ENCODE data around the gene GRB2.
"Not testable (repeated sequence)": the region's sequence is repeated elsewhere in the genome, so short reads cannot be mapped to it uniquely, and the experiment has no call there.

Gene GRB2

DNA sequence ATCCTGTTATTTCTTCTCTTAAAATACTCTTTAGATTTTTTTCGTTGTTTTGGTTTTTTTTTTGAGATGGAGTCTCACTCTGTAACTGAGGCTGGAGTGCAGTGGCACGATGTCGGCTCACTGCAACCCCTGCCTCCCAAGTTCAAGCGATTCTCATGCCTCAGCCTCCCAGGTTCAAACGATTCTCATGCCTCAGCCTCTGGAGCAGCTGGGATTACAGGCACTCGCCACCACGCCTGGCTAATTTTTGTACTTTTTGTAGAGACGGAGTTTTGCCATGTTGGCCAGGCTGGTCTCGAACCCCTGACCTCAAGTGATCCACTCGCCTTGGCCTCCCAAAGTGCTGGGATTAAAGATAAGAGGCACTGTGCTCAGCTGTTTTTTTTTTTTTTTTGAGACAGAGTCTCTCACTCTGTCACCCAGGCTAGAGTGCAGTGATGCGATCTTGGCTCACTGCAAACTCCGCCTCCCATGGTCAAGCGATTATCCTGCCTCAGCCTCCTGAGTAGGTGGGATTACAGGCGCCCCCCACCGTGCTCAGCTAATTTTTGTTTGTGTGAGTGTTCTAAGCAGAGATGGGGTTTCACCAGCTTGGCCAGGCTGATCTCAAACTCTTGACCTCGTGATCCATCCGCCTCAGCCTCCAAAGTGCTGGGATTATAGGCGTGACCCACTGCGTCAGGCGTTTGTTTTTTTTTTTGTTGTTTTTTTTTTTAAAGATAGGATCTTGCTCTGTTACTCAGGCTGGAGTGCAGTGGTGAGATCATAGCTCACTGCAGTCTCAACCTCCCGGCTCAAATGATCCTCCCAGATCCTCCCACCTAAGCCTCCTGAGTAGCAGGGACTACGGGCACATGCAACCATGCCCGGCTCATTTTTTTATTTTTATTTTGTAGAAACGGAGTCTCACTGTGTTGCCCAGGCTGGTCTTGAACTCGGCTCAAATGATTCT is 37.4 kb downstream of the GRB2 start:
- H3K9me3 ChIP-seq (ENCODE audit: control insufficient read depth, low read length); H3K27me3 ChIP-seq (ENCODE audit: control insufficient read depth, insufficient read depth, low read length, poor library complexity, severe bottlenecking); H3K27ac ChIP-seq (ENCODE audit: insufficient read depth, low read depth, low read length, poor library complexity, severe bottlenecking); H3K36me3 ChIP-seq (ENCODE audit: control insufficient read depth, insufficient read depth, low read length); H3K4me3 ChIP-seq (ENCODE audit: insufficient read depth, low read depth, low read length): not testable (repeated sequence)
- WGBS, 2 experiments: 76% methylated on average over 25 of the region's 25 CpGs
- H3K4me1 ChIP-seq (ENCODE audit: control insufficient read depth, insufficient read depth, low read length): peaks cover 13% of the 10 kb centered on the region

GRCh38 chr17:75367312-75367711 is 38.2 kb downstream of the GRB2 start:
- H3K9me3 ChIP-seq (ENCODE audit: control insufficient read depth, low read length): no peaks in the 10 kb centered on the region
- 88 to 92% methylated on average over 1 of the region's 1 CpG for whole genome bisulfite sequencing, 2 experiments
- no peak overlapping the region for H3K4me3 ChIP-seq (ENCODE audit: insufficient read depth, low read depth, low read length)
- H3K4me1 ChIP-seq (ENCODE audit: control insufficient read depth, insufficient read depth, low read length): peaks cover 13% of the 10 kb centered on the region
- no peaks in the 10 kb centered on the region for H3K27me3 ChIP-seq (ENCODE audit: control insufficient read depth, insufficient read depth, low read length, poor library complexity, severe bottlenecking)
- no peaks in the 10 kb centered on the region for H3K36me3 ChIP-seq (ENCODE audit: control insufficient read depth, insufficient read depth, low read length)
- H3K27ac ChIP-seq (ENCODE audit: insufficient read depth, low read depth, low read length, poor library complexity, severe bottlenecking): no peak overlapping the region

- no peaks in the 10 kb centered on the region for H3K9me3 ChIP-seq (ENCODE audit: control insufficient read depth, low read length)
- no peaks in the 10 kb centered on the region for H3K36me3 ChIP-seq (ENCODE audit: control insufficient read depth, insufficient read depth, low read length)
- no peak overlapping the region for H3K27ac ChIP-seq (ENCODE audit: insufficient read depth, low read depth, low read length, poor library complexity, severe bottlenecking)
- H3K4me3 ChIP-seq (ENCODE audit: insufficient read depth, low read depth, low read length): no peak overlapping the region
- 79 to 87% methylated on average over 5 to 6 of the region's 6 CpGs for WGBS, 2 experiments
- H3K27me3 ChIP-seq (ENCODE audit: control insufficient read depth, insufficient read depth, low read length, poor library complexity, severe bottlenecking): no peaks in the 10 kb centered on the region
- H3K4me1 ChIP-seq (ENCODE audit: control insufficient read depth, insufficient read depth, low read length): peaks cover 13% of the 10 kb centered on the region
Measured at GRCh38 chr17:75366432-75366831, 39.0 kb downstream of the GRB2 start.

- WGBS, 2 experiments: 93 to 98% methylated on average over 5 to 6 of the region's 6 CpGs
- Histone ChIP-seq H3K4me1 (ENCODE audit: control insufficient read depth, insufficient read depth, low read length) (peaks cover 13% of the 10 kb centered on the region), H3K4me3 (ENCODE audit: insufficient read depth, low read depth, low read length) (no peak overlapping the region), H3K27me3 (ENCODE audit: control insufficient read depth, insufficient read depth, low read length, poor library complexity, severe bottlenecking) (no peaks in the 10 kb centered on the region), H3K9me3 (ENCODE audit: control insufficient read depth, low read length) (no peaks in the 10 kb centered on the region), H3K36me3 (ENCODE audit: control insufficient read depth, insufficient read depth, low read length) (no peaks in the 10 kb centered on the region), H3K27ac (ENCODE audit: insufficient read depth, low read depth, low read length, poor library complexity, severe bottlenecking) (no peak overlapping the region)
Measured at GRCh38 chr17:75365931-75366275, 39.6 kb downstream of the GRB2 start.

GRCh38 chr17:75365009-75365930 is 40.2 kb downstream of the GRB2 start:
- H3K36me3 ChIP-seq (ENCODE audit: control insufficient read depth, insufficient read depth, low read length): no peaks in the 10 kb centered on the region
- no peaks in the 10 kb centered on the region for H3K27me3 ChIP-seq (ENCODE audit: control insufficient read depth, insufficient read depth, low read length, poor library complexity, severe bottlenecking)
- H3K4me3 ChIP-seq (ENCODE audit: insufficient read depth, low read depth, low read length): no peak overlapping the region
- no peaks in the 10 kb centered on the region for H3K9me3 ChIP-seq (ENCODE audit: control insufficient read depth, low read length)
- WGBS, 2 experiments: 80 to 81% methylated on average over 7 to 8 of the region's 8 CpGs
- peaks cover 13% of the 10 kb centered on the region for H3K4me1 ChIP-seq (ENCODE audit: control insufficient read depth, insufficient read depth, low read length)
- H3K27ac ChIP-seq (ENCODE audit: insufficient read depth, low read depth, low read length, poor library complexity, severe bottlenecking): no peak overlapping the region

- H3K9me3 ChIP-seq (ENCODE audit: control insufficient read depth, low read length): no peaks in the 10 kb centered on the region
- peaks cover 13% of the 10 kb centered on the region for H3K4me1 ChIP-seq (ENCODE audit: control insufficient read depth, insufficient read depth, low read length)
- no peaks in the 10 kb centered on the region for H3K27me3 ChIP-seq (ENCODE audit: control insufficient read depth, insufficient read depth, low read length, poor library complexity, severe bottlenecking)
- H3K27ac ChIP-seq (ENCODE audit: insufficient read depth, low read depth, low read length, poor library complexity, severe bottlenecking): no peak overlapping the region
- H3K36me3 ChIP-seq (ENCODE audit: control insufficient read depth, insufficient read depth, low read length): no peaks in the 10 kb centered on the region
- no peak overlapping the region for H3K4me3 ChIP-seq (ENCODE audit: insufficient read depth, low read depth, low read length)
- 88 to 98% methylated on average over 2 of the region's 2 CpGs for WGBS, 2 experiments
Measured at GRCh38 chr17:75364078-75364477, 41.4 kb downstream of the GRB2 start.

DNA sequence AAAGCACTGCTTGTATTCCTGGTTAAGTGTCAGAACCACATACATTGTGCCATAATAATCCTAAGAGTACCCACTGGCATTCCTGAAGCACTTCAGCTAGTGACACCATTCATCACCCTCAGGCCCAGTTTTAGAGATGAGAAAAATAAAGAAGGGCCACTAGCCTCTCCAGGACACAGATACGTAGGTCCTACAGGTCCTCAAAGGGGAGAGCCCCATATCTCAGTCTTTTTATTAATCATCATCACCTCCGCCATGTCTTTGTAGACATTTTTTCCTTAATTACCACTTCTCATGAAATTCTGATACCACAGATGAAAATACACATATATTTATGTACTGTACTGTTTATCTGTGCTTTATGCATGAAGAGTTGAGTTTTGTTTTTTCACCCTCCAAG is 43.5 kb downstream of the GRB2 start:
- H3K36me3 ChIP-seq (ENCODE audit: control insufficient read depth, insufficient read depth, low read length): no peaks in the 10 kb centered on the region
- WGBS, 2 experiments: 0 to 47% methylated on average over 1 to 2 of the region's 2 CpGs
- peaks cover 9% of the 10 kb centered on the region for H3K4me1 ChIP-seq (ENCODE audit: control insufficient read depth, insufficient read depth, low read length)
- H3K4me3 ChIP-seq (ENCODE audit: insufficient read depth, low read depth, low read length): no peak overlapping the region
- no peaks in the 10 kb centered on the region for H3K27me3 ChIP-seq (ENCODE audit: control insufficient read depth, insufficient read depth, low read length, poor library complexity, severe bottlenecking)
- no peaks in the 10 kb centered on the region for H3K9me3 ChIP-seq (ENCODE audit: control insufficient read depth, low read length)
- H3K27ac ChIP-seq (ENCODE audit: insufficient read depth, low read depth, low read length, poor library complexity, severe bottlenecking): no peak overlapping the region

DNA sequence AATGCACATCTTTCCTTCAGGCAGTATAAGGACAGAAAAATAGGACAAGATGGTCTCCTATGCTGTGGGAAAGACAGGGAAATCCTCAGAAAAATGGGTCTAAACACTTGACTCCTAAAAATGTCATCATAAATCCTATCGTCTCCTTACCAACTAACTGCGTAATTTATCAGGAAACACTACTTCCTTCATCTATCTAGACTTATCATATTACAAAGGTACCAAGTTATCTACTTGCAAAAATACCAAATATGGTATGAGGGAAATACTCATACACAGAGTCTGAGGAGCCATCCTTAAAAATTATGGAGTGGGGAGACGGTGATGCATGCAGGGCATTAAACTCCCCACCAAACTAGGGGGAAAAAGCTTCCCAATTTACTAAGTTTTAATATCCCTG is 44.1 kb downstream of the GRB2 start:
- Histone ChIP-seq H3K9me3 (ENCODE audit: control insufficient read depth, low read length) (no peaks in the 10 kb centered on the region), H3K4me3 (ENCODE audit: insufficient read depth, low read depth, low read length) (no peak overlapping the region)

DNA sequence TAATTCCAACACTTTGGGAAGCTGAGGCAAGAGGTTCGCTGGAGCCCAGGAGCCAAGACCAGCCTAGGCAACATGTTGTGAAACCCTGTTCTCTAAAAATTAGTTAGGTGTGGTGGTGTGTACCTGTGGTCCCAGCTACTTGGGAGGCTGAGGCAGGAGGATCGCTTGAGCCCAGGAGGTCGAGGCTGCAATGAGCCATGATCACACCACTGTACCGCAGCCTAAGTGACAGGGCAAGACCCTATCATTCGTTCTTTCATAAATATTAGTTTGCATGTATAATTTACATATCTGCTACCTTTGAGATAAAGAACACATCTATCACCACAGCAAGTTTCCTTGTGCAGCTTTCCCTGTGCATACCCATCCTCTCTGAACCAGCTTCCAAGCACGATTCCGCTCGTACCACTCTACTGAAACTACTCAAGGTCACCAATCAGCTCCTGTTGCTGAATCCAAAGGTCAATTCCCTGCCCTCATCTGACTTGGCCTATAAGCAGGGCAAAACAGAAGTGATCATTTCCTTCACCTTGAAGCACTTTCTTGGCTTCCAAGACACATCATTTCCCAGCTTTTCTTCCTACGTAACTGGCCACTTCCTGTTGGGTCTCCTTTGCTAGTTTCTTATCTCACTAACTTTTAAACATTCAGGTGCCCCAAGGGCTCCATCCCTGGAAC is 49.1 kb downstream of the GRB2 start:
- H3K36me3 ChIP-seq (ENCODE audit: control insufficient read depth, insufficient read depth, low read length): no peaks in the 10 kb centered on the region
- no peak overlapping the region for H3K4me3 ChIP-seq (ENCODE audit: insufficient read depth, low read depth, low read length)
- no peaks in the 10 kb centered on the region for H3K9me3 ChIP-seq (ENCODE audit: control insufficient read depth, low read length)
- H3K27ac ChIP-seq (ENCODE audit: insufficient read depth, low read depth, low read length, poor library complexity, severe bottlenecking): no peak overlapping the region
- 82 to 87% methylated on average over 9 of the region's 9 CpGs for WGBS, 2 experiments
- H3K4me1 ChIP-seq (ENCODE audit: control insufficient read depth, insufficient read depth, low read length): no peaks in the 10 kb centered on the region
- H3K27me3 ChIP-seq (ENCODE audit: control insufficient read depth, insufficient read depth, low read length, poor library complexity, severe bottlenecking): no peaks in the 10 kb centered on the region

More for the DNA sequence above, 44.1 kb downstream of the GRB2 start:
- Histone ChIP-seq H3K27me3 (ENCODE audit: control insufficient read depth, insufficient read depth, low read length, poor library complexity, severe bottlenecking) (no peaks in the 10 kb centered on the region), H3K36me3 (ENCODE audit: control insufficient read depth, insufficient read depth, low read length) (no peaks in the 10 kb centered on the region), H3K4me1 (ENCODE audit: control insufficient read depth, insufficient read depth, low read length) (peaks cover 9% of the 10 kb centered on the region), H3K27ac (ENCODE audit: insufficient read depth, low read depth, low read length, poor library complexity, severe bottlenecking) (no peak overlapping the region)
- WGBS, 2 experiments: 47 to 63% methylated on average over 2 to 3 of the region's 3 CpGs

DNA sequence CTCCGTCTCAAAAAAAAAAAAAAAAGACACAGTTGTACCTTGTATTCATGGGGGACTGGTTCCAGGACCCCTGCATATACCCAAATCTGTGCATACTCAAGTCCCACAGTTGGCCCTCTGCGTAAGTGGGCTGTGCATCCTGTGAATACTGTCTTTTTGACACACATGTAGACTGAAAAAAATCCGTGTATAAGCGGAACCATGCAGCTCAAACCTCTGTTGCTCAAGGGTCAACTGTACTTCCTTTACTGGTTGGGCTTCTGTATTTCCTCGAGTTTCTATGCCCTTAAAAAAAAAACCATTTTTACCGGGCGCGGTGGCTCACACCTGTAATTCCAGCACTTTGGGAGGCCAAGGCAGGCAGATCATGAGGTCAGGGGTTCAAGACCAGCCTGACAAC is 52.3 kb downstream of the GRB2 start:
- Histone ChIP-seq H3K27ac (ENCODE audit: insufficient read depth, low read depth, low read length, poor library complexity, severe bottlenecking) (no peak overlapping the region), H3K27me3 (ENCODE audit: control insufficient read depth, insufficient read depth, low read length, poor library complexity, severe bottlenecking) (no peaks in the 10 kb centered on the region), H3K36me3 (ENCODE audit: control insufficient read depth, insufficient read depth, low read length) (no peaks in the 10 kb centered on the region), H3K9me3 (ENCODE audit: control insufficient read depth, low read length) (no peaks in the 10 kb centered on the region), H3K4me3 (ENCODE audit: insufficient read depth, low read depth, low read length) (no peak overlapping the region), H3K4me1 (ENCODE audit: control insufficient read depth, insufficient read depth, low read length) (peaks cover 7% of the 10 kb centered on the region)
- 94 to 95% methylated on average over 8 of the region's 8 CpGs for WGBS, 2 experiments
